HL-60 (cell line): ENCODE results near the gene STRA8.

Experiments used
- POLR2AphosphoS5 ChIP-seq: IDR thresholded peaks from 2 replicates; pipeline ENCODE4 v1.6.1; 2012; ENCODE audit warnings: low read depth
- SPI1 ChIP-seq: IDR thresholded peaks from 2 replicates; pipeline ENCODE4 v1.6.1; 2012; ENCODE audit warnings: low read depth, mild to moderate bottlenecking, borderline replicate concordance
- TF ChIP-seq, protein P1 (sequence below): IDR thresholded peaks from one replicate; pipeline ENCODE4 v1.5.1; 2011; ENCODE audit warnings: low read length, control low read depth, inconsistent platforms; ENCODE audit not compliant: insufficient read depth
- TF ChIP-seq, protein P2 (sequence below): IDR thresholded peaks from 2 replicates; pipeline ENCODE4 v1.6.1; 2012; ENCODE audit warnings: low read depth; ENCODE audit not compliant: insufficient replicate concordance

DNA sequence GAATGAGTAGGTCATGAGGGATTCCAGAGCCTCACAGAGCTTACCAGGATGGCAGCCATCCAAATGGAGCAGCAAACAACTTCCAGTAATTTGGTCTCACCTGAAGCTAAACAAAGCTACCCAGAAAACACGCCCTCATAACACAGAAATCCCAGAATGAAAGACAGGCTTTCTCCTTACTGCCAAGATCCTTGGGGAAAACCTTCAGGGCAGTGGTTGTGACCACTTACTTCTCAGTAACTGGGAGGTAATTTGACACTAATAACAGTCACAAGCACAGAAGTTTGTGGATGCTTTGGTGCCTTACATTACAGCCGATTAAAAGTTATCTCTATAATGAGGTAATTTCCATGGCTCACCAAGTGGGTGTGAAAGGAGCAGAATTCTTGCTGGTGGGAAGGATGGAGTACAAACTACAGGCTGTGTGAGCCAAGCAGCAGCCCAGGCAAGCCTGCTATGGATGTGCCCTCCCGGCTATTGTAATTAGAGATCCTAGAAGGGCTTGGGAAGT, 32.8 kb upstream of the STRA8 start:
- TF ChIP-seq, protein P1, sequence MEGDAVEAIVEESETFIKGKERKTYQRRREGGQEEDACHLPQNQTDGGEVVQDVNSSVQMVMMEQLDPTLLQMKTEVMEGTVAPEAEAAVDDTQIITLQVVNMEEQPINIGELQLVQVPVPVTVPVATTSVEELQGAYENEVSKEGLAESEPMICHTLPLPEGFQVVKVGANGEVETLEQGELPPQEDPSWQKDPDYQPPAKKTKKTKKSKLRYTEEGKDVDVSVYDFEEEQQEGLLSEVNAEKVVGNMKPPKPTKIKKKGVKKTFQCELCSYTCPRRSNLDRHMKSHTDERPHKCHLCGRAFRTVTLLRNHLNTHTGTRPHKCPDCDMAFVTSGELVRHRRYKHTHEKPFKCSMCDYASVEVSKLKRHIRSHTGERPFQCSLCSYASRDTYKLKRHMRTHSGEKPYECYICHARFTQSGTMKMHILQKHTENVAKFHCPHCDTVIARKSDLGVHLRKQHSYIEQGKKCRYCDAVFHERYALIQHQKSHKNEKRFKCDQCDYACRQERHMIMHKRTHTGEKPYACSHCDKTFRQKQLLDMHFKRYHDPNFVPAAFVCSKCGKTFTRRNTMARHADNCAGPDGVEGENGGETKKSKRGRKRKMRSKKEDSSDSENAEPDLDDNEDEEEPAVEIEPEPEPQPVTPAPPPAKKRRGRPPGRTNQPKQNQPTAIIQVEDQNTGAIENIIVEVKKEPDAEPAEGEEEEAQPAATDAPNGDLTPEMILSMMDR = no peak
- TF ChIP-seq POLR2AphosphoS5 = no peak
- TF ChIP-seq, protein P2, sequence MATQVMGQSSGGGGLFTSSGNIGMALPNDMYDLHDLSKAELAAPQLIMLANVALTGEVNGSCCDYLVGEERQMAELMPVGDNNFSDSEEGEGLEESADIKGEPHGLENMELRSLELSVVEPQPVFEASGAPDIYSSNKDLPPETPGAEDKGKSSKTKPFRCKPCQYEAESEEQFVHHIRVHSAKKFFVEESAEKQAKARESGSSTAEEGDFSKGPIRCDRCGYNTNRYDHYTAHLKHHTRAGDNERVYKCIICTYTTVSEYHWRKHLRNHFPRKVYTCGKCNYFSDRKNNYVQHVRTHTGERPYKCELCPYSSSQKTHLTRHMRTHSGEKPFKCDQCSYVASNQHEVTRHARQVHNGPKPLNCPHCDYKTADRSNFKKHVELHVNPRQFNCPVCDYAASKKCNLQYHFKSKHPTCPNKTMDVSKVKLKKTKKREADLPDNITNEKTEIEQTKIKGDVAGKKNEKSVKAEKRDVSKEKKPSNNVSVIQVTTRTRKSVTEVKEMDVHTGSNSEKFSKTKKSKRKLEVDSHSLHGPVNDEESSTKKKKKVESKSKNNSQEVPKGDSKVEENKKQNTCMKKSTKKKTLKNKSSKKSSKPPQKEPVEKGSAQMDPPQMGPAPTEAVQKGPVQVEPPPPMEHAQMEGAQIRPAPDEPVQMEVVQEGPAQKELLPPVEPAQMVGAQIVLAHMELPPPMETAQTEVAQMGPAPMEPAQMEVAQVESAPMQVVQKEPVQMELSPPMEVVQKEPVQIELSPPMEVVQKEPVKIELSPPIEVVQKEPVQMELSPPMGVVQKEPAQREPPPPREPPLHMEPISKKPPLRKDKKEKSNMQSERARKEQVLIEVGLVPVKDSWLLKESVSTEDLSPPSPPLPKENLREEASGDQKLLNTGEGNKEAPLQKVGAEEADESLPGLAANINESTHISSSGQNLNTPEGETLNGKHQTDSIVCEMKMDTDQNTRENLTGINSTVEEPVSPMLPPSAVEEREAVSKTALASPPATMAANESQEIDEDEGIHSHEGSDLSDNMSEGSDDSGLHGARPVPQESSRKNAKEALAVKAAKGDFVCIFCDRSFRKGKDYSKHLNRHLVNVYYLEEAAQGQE = no peak
- TF ChIP-seq SPI1 = no peak
